Testis (tissue), 2 donors: ENCODE measurements around the gene MRPS24.

Experiments
- POLR2A ChIP-seq: fragments of 450-650 bp; IDR thresholded peaks from one replicate; pipeline ENCODE4 v1.6.1; 2017; ENCODE audit warnings: antibody characterized with exemption, mild to moderate bottlenecking, moderate library complexity
- TF ChIP-seq, protein P1 (sequence below), 3 experiments: fragments of 450-650 bp in 2 of 3; fragments of 200-600 bp in 1 of 3; sonication (generic) in 1 of 3; IDR thresholded peaks; one replicate each; pipeline ENCODE4 v1.5.1; 2016 to 2019; ENCODE audit warnings: antibody characterized with exemption in 3 of 3, mild to moderate bottlenecking in 2 of 3, moderate library complexity in 1 of 3

DNA sequence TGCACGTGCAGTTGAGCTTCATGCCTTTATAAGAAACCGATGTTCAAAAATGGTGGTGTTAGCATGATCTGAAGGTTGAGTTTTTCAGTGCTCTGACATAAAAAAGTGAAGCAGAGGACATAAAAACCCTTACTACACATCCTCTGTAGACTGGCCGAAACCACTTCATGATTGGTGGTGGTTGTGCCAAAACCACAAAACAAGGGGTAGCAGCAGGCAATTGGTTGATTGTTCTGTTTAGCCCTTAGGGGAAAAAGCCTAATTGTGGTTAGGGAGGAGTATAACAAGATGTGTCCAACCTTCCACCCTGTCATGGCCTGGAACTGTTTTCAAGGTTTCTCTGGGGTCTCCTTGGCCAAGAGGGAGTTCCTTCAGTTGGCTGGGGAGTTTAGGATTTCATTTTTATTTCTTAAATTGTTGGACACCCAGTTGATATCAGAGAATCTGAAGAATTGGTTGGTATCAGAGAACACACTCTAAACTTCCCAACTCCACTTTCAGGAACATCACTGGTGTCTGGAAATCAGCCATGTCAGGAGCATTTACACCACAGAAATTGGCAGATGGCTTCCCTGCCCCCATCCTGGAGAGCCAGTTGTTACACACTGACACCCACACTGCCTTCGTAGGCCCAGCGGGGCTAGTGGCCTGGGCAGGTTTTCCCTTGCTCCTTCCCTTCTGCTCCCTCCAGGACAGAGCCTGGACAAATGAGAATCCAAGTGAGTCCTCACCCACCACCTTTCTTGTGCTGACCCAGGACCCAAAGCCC lies 18.8 kb downstream of the MRPS24 start:
- TF ChIP-seq, protein P1, sequence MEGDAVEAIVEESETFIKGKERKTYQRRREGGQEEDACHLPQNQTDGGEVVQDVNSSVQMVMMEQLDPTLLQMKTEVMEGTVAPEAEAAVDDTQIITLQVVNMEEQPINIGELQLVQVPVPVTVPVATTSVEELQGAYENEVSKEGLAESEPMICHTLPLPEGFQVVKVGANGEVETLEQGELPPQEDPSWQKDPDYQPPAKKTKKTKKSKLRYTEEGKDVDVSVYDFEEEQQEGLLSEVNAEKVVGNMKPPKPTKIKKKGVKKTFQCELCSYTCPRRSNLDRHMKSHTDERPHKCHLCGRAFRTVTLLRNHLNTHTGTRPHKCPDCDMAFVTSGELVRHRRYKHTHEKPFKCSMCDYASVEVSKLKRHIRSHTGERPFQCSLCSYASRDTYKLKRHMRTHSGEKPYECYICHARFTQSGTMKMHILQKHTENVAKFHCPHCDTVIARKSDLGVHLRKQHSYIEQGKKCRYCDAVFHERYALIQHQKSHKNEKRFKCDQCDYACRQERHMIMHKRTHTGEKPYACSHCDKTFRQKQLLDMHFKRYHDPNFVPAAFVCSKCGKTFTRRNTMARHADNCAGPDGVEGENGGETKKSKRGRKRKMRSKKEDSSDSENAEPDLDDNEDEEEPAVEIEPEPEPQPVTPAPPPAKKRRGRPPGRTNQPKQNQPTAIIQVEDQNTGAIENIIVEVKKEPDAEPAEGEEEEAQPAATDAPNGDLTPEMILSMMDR (IDR thresholded peaks at IDR 0.05), result no peak
- no peak for TF ChIP-seq POLR2A
